ENCODE results near the gene PDE10A.
"Not testable (repeated sequence)": the region's sequence is repeated elsewhere in the genome, so short reads cannot be mapped to it uniquely, and the experiment has no call there.

The PDE10A gene

GRCh38 chr6:165568326-165568725 is 94.7 kb downstream of the PDE10A start:
- no peak for DNase-seq (ENCODE audit: low read depth)
- no peak overlapping the region for H3K4me3 ChIP-seq (ENCODE audit: low read depth, low read length)

- H3K4me3 ChIP-seq (ENCODE audit: low read depth, low read length) = no peak overlapping the region
- no peak for DNase-seq (ENCODE audit: low read depth)
These were observed 96.8 kb downstream of the PDE10A start for GRCh38 chr6:165566088-165566828.

GRCh38 chr6:165562421-165563090 is 100.5 kb downstream of the PDE10A start:
- H3K4me3 ChIP-seq (ENCODE audit: low read depth, low read length) = no peak overlapping the region
- DNase-seq (ENCODE audit: low read depth) = no peak

- no peak overlapping the region for H3K4me3 ChIP-seq (ENCODE audit: low read depth, low read length)
- DNase-seq (ENCODE audit: low read depth) = no peak
These were observed 103.4 kb downstream of the PDE10A start for GRCh38 chr6:165559632-165560031.

- DNase-seq (ENCODE audit: low read depth) = not testable (repeated sequence)
These were observed 104.9 kb downstream of the PDE10A start for GRCh38 chr6:165558097-165558496.

GRCh38 chr6:165557674-165558073 is 105.4 kb downstream of the PDE10A start:
- no peak overlapping the region for H3K4me3 ChIP-seq (ENCODE audit: low read depth, low read length)
- DNase-seq (ENCODE audit: low read depth) = no peak

More at GRCh38 chr6:165558097-165558496, 104.9 kb downstream of the PDE10A start:
- H3K4me3 ChIP-seq (ENCODE audit: low read depth, low read length) = not testable (repeated sequence)

GRCh38 chr6:165556116-165556843 is 106.8 kb downstream of the PDE10A start:
- DNase-seq (ENCODE audit: low read depth) = no peak
- H3K4me3 ChIP-seq (ENCODE audit: low read depth, low read length) = no peak overlapping the region

GRCh38 chr6:165554644-165555043 is 108.4 kb downstream of the PDE10A start:
- not testable (repeated sequence) for DNase-seq (ENCODE audit: low read depth)

GRCh38 chr6:165552248-165552736 is 110.7 kb downstream of the PDE10A start:
- no peak overlapping the region for H3K4me3 ChIP-seq (ENCODE audit: low read depth, low read length)
- DNase-seq (ENCODE audit: low read depth) = no peak

More at GRCh38 chr6:165554644-165555043, 108.4 kb downstream of the PDE10A start:
- not testable (repeated sequence) for H3K4me3 ChIP-seq (ENCODE audit: low read depth, low read length)

- no peak overlapping the region for H3K4me3 ChIP-seq (ENCODE audit: low read depth, low read length)
- DNase-seq (ENCODE audit: low read depth) = no peak
These were observed 111.2 kb downstream of the PDE10A start for GRCh38 chr6:165551828-165552227.

GRCh38 chr6:165548450-165548849 is 114.6 kb downstream of the PDE10A start:
- no peak overlapping the region for H3K4me3 ChIP-seq (ENCODE audit: low read depth, low read length)
- no peak for DNase-seq (ENCODE audit: low read depth)

- DNase-seq (ENCODE audit: low read depth) = no peak
- H3K4me3 ChIP-seq (ENCODE audit: low read depth, low read length) = no peak overlapping the region
These were observed 117.2 kb downstream of the PDE10A start for GRCh38 chr6:165545806-165546205.

GRCh38 chr6:165543781-165544180 is 119.3 kb downstream of the PDE10A start:
- DNase-seq (ENCODE audit: low read depth) = peak; percentile 5
- no peak overlapping the region for H3K4me3 ChIP-seq (ENCODE audit: low read depth, low read length)

- no peak overlapping the region for H3K4me3 ChIP-seq (ENCODE audit: low read depth, low read length)
- DNase-seq (ENCODE audit: low read depth) = no peak
These were observed 126.1 kb downstream of the PDE10A start for GRCh38 chr6:165536911-165537310.

GRCh38 chr6:165519316-165519715 is 143.7 kb downstream of the PDE10A start:
- no peak for DNase-seq (ENCODE audit: low read depth)
- no peak overlapping the region for H3K4me3 ChIP-seq (ENCODE audit: low read depth, low read length)

GRCh38 chr6:165515963-165516624 is 146.9 kb downstream of the PDE10A start:
- H3K4me3 ChIP-seq (ENCODE audit: low read depth, low read length) = no peak overlapping the region

GRCh38 chr6:165514621-165515020 is 148.4 kb downstream of the PDE10A start:
- DNase-seq (ENCODE audit: low read depth) = no peak

More at GRCh38 chr6:165515963-165516624, 146.9 kb downstream of the PDE10A start:
- peak; percentile 18 for DNase-seq (ENCODE audit: low read depth)

GRCh38 chr6:165511807-165512206 is 151.2 kb downstream of the PDE10A start:
- no peak for DNase-seq (ENCODE audit: low read depth)
- H3K4me3 ChIP-seq (ENCODE audit: low read depth, low read length) = no peak overlapping the region

More at GRCh38 chr6:165514621-165515020, 148.4 kb downstream of the PDE10A start:
- no peak overlapping the region for H3K4me3 ChIP-seq (ENCODE audit: low read depth, low read length)

GRCh38 chr6:165508321-165508869 is 154.6 kb downstream of the PDE10A start:
- H3K4me3 ChIP-seq (ENCODE audit: low read depth, low read length) = no peak overlapping the region
- no peak for DNase-seq (ENCODE audit: low read depth)

Measured in skeletal muscle cell (primary cell).